RWPE1 (cell line): ENCODE data around the gene KIRREL1.
A peak's percentile ranks its signal among the peaks of the same experiment; 100 is the strongest.
"Not testable (repeated sequence)": the region's sequence is repeated elsewhere in the genome, so short reads cannot be mapped to it uniquely, and the experiment has no call there.

ENCODE experiments used
- CTCF ChIA-PET: fragments of 350-600 bp; sonication (Branson Sonifier 250); formaldehyde crosslinking; extraction: SDS; loops from one replicate; lab custom pipeline; 2021; lab: Yijun Ruan, JAX
- POLR2A ChIA-PET: fragments of 400-600 bp; formaldehyde crosslinking; extraction: SDS; loops from one replicate; lab custom pipeline; 2020; ENCODE audit warnings: antibody characterized with exemption; ENCODE audit not compliant: low non-redundant PET; lab: Yijun Ruan, JAX
- DNase-seq: peaks from one replicate; pipeline ENCODE4 v3.0.0; 2012; ENCODE audit warnings: low spot score
- H3K27ac ChIP-seq: fragments of 450-650 bp; 2 replicates; pipeline ENCODE4 v1.5.1; 2017
- TF ChIP-seq, protein P1 (sequence below): fragments of 450-650 bp; conservative IDR thresholded peaks from 2 replicates; pipeline ENCODE4 v1.5.1; 2017; ENCODE audit warnings: low read depth, mild to moderate bottlenecking

Gene KIRREL1

DNA sequence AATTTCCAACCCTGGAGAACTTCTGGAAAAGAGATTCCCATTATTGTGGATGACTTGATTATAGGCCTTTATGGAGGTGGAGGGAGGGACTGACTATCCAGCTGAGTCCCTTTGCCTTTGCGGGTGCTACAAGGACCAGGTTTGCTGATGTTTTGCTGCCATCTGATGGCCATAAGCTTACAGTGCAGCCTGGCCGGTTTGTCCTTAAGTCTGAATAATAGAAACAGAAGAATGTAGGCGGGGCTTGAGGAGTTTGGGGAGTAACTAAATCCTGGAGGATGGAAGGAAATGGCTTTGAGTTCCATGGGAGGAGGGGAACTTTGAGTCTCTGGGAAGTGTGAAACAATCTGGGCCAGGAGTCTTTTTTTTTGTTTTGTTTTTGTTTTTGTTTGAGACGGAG, 131.6 kb downstream of the KIRREL1 start:
- POLR2A ChIA-PET = no interaction called here
- DNase-seq = peak; percentile 87
- H3K27ac ChIP-seq = peak overlapping the region; percentile 23; the same call in 1 of the 2 replicates
- TF ChIP-seq, protein P1, sequence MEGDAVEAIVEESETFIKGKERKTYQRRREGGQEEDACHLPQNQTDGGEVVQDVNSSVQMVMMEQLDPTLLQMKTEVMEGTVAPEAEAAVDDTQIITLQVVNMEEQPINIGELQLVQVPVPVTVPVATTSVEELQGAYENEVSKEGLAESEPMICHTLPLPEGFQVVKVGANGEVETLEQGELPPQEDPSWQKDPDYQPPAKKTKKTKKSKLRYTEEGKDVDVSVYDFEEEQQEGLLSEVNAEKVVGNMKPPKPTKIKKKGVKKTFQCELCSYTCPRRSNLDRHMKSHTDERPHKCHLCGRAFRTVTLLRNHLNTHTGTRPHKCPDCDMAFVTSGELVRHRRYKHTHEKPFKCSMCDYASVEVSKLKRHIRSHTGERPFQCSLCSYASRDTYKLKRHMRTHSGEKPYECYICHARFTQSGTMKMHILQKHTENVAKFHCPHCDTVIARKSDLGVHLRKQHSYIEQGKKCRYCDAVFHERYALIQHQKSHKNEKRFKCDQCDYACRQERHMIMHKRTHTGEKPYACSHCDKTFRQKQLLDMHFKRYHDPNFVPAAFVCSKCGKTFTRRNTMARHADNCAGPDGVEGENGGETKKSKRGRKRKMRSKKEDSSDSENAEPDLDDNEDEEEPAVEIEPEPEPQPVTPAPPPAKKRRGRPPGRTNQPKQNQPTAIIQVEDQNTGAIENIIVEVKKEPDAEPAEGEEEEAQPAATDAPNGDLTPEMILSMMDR = peak; percentile 90
- CTCF ChIA-PET = interaction anchor here (0.6 to 3.6 kb wide), 17 partner anchors 8 to 609 kb away, joined by 3 to 40 read pairs (median 5); partner anchors contain the start of gene KIRREL1

DNA sequence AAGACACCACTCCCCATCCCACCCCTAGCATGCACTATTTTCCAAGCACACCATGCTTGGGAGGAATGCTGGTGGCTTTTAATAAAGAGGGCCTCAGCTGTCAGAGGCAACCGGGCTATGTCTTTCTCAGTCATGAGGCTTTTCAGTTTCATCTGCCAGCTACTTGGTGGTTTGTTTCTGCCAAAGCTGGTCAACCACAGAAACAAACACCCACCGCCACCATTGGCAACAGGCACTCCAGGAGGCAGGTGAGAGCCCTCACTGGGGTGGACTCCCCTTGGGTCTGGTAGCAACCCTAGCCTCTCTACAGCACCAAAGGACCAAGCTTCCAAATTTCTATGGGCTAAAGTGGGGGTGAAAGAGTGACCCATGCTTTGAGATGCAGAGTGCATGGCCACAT, 133.0 kb downstream of the KIRREL1 start:
- CTCF ChIA-PET = interaction anchor here (3.6 kb wide), 1 partner anchor 163 kb away, joined by 40 read pairs; no protein-coding TSS in a partner anchor
- TF ChIP-seq, protein P1 = no peak
- DNase-seq = no peak
- no peak overlapping the region for H3K27ac ChIP-seq
- POLR2A ChIA-PET = no interaction called here

DNA sequence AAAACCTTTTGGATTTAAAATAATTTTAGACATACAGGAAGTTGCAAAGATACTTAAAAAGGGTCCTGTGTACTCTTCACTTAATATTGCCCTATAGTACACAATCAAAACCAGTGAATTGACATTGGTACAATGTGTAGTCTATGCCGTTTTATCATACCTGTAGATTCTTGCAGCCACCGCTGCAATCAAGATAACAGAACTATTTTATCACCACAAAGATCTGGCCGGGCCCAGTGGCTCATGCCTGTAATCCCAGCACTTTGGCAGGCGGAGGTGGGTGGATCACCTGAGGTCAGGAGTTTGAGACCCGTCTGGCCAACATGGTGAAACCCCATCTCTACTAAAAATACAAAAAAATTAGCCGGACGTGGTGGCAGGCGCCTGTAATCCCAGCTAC, 135.1 kb downstream of the KIRREL1 start:
- peak overlapping the region; percentile 65 for H3K27ac ChIP-seq
- POLR2A ChIA-PET, DNase-seq: not testable (repeated sequence)
- CTCF ChIA-PET = interaction anchor here (0.8 kb wide), 1 partner anchor 251 kb away, joined by 3 read pairs; no protein-coding TSS in a partner anchor

DNA sequence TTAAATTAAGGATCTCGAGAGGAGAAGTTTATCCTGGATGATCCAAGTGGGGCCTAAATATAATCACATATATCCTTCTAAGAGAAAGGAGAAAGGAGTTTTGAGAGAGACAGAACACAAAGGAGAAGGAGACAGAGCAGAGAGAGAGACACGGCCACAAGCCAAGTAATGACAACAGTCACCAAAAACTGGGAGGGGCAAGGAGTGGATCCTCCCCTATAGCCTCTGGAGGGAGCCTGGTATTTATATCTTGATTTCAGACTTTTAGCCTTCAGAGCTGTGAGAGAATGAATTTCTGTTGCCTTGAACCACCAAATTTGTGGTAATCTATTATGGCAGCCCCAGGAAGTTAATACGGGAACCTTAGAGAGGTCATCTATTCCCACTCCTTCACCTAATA, 137.8 kb downstream of the KIRREL1 start:
- ChIA-PET CTCF (no interaction called here), POLR2A (no interaction called here)
- TF ChIP-seq, protein P1 = no peak
- no peak overlapping the region for H3K27ac ChIP-seq
- no peak for DNase-seq

DNA sequence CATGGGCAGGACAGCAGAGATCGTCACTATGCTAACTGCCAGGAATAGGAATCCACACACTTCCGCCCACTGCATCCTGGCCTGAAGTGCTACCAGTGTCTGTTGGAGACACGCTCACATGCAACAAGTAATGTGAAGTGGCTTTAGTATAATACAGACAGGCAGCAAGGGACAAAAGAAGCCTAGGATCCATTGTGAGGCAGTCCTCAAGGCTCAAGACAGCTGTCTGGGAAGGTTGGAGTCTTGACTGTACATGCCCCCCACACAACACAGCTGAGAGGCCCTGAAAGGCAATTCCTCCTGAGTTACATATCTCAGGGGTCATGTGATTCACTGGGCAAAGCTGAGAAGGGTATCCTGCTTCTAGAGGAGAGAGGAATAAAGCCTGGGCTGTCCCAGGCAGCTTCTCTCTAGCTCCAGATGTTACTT, 147.3 kb downstream of the KIRREL1 start:
- H3K27ac ChIP-seq = no peak overlapping the region; the same call in 1 of the 2 replicates
- no peak for DNase-seq
- ChIA-PET POLR2A (no interaction called here), CTCF (no interaction called here)
- TF ChIP-seq, protein P1 = no peak

DNA sequence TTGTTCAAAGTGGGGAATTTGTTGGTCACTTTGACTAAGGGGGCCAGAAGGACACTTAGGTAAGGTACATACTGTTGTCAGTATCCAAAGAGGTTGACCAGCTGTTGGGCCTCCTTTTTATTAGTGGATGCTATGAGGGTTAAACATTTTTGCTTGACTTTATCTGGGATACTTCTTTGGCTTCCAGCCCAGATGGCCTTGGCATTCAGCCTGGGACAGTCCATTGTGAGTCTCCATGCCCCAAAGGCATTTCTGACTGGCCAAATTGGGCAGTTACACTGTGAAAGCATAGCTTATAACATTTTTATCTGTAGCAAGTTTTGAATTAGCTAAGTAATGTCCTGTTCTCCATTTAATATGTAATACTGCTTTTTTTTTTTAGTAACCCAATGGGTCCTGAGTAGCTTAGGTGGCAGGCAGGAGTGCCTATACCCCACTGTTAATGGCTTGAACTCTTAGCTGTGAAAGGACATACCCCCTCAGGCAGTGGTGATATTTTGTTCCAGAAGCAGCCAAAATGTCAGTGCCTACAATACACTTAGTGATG, 151.8 kb downstream of the KIRREL1 start:
- peak overlapping the region; percentile 96 for H3K27ac ChIP-seq
- POLR2A ChIA-PET = no interaction called here
- CTCF ChIA-PET = interaction anchor here (0.6 to 2.1 kb wide), 4 partner anchors 21 to 182 kb away, joined by 3 to 7 read pairs (median 5); no protein-coding TSS in a partner anchor
- peak; percentile 41 for DNase-seq
- TF ChIP-seq, protein P1 = no peak

DNA sequence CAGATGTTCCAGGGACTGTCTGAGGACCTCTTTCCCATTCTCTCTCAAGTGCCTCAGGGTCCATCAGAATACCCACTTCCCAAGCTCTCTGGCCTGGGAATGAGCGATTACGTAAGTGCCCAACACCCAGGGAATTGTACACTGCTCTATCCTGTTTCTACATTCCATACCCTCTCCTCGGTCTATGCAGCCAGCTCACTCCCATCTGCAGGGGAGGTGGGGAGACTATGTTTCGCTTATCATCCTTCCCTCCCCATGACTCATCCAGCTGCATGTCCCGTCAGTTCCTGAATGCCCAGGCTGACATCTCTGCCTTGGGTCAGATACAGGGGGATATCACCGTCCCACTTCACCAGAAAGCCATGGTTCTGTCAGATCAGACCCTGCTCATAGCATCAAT, 152.7 kb downstream of the KIRREL1 start:
- TF ChIP-seq, protein P1 = no peak
- ChIA-PET POLR2A (interaction anchor here (0.5 kb wide), 1 partner anchor 661 kb away, joined by 5 read pairs; no protein-coding TSS in a partner anchor), CTCF (interaction anchor here (0.5 to 2.1 kb wide), 3 partner anchors 22 to 177 kb away, joined by 4 to 6 read pairs (median 4); no protein-coding TSS in a partner anchor)
- H3K27ac ChIP-seq = peak overlapping the region; percentile 96
- DNase-seq = peak; percentile 88
